ENCODE results near the gene COMMD10. TPM values are rescaled to one million over a fixed set of nuclear protein-coding genes. Genes with fewer than 3 reads are reported as not detected.
A peak's percentile ranks its signal among the peaks of the same experiment; 100 is the strongest.

The COMMD10 gene
- total and polyA plus RNA-seq, 8 donors, result 12.8 to 21.8 (median 14.6) TPM

- no peak for ATAC-seq
- no peak for FAIRE-seq
- Histone ChIP-seq H3K27me3 (no peaks in the 10 kb centered on the region), H3K36me3 (no peaks in the 10 kb centered on the region), H3K4me1 (no peaks in the 10 kb centered on the region), H3K9me3 (peaks cover 0 to 3% (median 0%) of the 10 kb centered on the region in 4 donors), H3K27ac (no peak overlapping the region), H3K4me3 (no peak overlapping the region)
- DNase-seq, result no peak
- TF ChIP-seq CTCF (IDR thresholded peaks at IDR 0.05), result no peak
- intact Hi-C loops (cut with DNase I), result no loop called here
Observed at GRCh38 chr5:116313366-116313765, 228.5 kb downstream of the COMMD10 start.

- no peaks in the 10 kb centered on the region for H3K36me3 ChIP-seq
- TF ChIP-seq CTCF (IDR thresholded peaks at IDR 0.05), result no peak
- ATAC-seq, result no peak
- 93 to 96% methylated on average over 2 of the region's 2 CpGs for WGBS, 2 donors
- H3K27me3 ChIP-seq, result no peaks in the 10 kb centered on the region
- H3K9me3 ChIP-seq, result peaks cover 0 to 3% (median 0%) of the 10 kb centered on the region in 4 donors
- H3K4me1 ChIP-seq, result peaks cover 0 to 6% (median 0%) of the 10 kb centered on the region in 3 donors
- H3K4me3 ChIP-seq, result no peak overlapping the region
- intact Hi-C loops (cut with DNase I), result no loop called here
- DNase-seq, result no peak
- H3K27ac ChIP-seq, result no peak overlapping the region
- no peak for FAIRE-seq
Observed at GRCh38 chr5:116315531-116315930, 230.7 kb downstream of the COMMD10 start.

GRCh38 chr5:116318091-116318854 is 233.4 kb downstream of the COMMD10 start:
- no peak for TF ChIP-seq CTCF (IDR thresholded peaks at IDR 0.05)
- no peak overlapping the region for H3K4me3 ChIP-seq
- intact Hi-C loops (cut with DNase I), result no loop called here
- H3K27me3 ChIP-seq, result no peaks in the 10 kb centered on the region
- FAIRE-seq, result no peak
- no peak for DNase-seq
- peaks cover 0 to 3% (median 0%) of the 10 kb centered on the region in 4 donors for H3K9me3 ChIP-seq
- peaks cover 0 to 7% (median 0%) of the 10 kb centered on the region in 3 donors for H3K4me1 ChIP-seq
- no peak overlapping the region for H3K27ac ChIP-seq
- 84 to 87% methylated on average over 4 of the region's 4 CpGs for WGBS, 2 donors
- no peaks in the 10 kb centered on the region for H3K36me3 ChIP-seq
- no peak for ATAC-seq

- H3K36me3 ChIP-seq, result no peaks in the 10 kb centered on the region
- FAIRE-seq (no peak), ATAC-seq (peak in 3 of 4 donors; percentile 45 to 73 (median 60)), DNase-seq (no peak)
- H3K9me3 ChIP-seq, result peaks cover 0 to 3% (median 0%) of the 10 kb centered on the region in 4 donors
- H3K27ac ChIP-seq, result no peak overlapping the region
- intact Hi-C loops (cut with DNase I), result no loop called here
- peaks cover 0 to 7% (median 0%) of the 10 kb centered on the region in 3 donors for H3K4me1 ChIP-seq
- no peak overlapping the region for H3K4me3 ChIP-seq
- no peaks in the 10 kb centered on the region for H3K27me3 ChIP-seq
- TF ChIP-seq CTCF (IDR thresholded peaks at IDR 0.05), result no peak
Observed at GRCh38 chr5:116320486-116320885, 235.7 kb downstream of the COMMD10 start.

GRCh38 chr5:116329503-116329902 is 244.7 kb downstream of the COMMD10 start:
- Histone ChIP-seq H3K27me3 (no peaks in the 10 kb centered on the region), H3K4me3 (no peak overlapping the region), H3K27ac (no peak overlapping the region), H3K9me3 (no peaks in the 10 kb centered on the region), H3K36me3 (no peaks in the 10 kb centered on the region), H3K4me1 (no peaks in the 10 kb centered on the region)
- ATAC-seq, result no peak
- TF ChIP-seq CTCF (IDR thresholded peaks at IDR 0.05), result no peak
- no peak for DNase-seq
- 88 to 97% methylated on average over 5 of the region's 5 CpGs for WGBS, 2 donors
- no peak for FAIRE-seq
- intact Hi-C loops (cut with DNase I), result no loop called here

All from pancreas (tissue), 10 donors.